Measurements from ENCODE around the gene NT5DC3. TPM values are rescaled to one million over a fixed set of nuclear protein-coding genes. Genes with fewer than 3 reads are reported as not detected.
A peak's percentile ranks its signal among the peaks of the same experiment; 100 is the strongest.

NT5DC3 gene
- total RNA-seq, 1 donor from 2014 or later: 6.6 TPM

GRCh38 chr12:103834942-103835341, 6.1 kb downstream of the NT5DC3 start:
- H3K4me3 ChIP-seq: peak overlapping the region in 1 of 2 donors; percentile 27
- peak overlapping the region; percentile 70 to 71 for H3K27ac ChIP-seq

DNA sequence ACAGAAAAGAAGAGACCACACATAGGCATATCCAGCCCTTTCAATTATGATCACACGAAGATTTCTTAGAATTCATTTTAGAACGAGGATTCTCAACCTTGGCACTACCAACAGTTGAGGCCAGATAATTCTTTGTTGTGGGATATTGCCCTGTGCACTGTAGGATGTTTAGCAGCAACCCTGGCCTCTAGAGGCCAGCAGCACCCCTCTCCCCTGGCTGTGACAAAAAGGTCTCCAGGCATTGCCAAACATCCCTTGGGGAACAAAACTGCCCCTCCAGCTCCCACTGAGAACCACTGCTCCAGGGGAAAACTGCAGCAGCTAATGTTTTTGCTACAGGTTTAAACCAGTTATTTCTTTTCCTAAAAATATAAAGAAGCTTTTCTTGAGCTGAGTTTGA, 7.1 kb downstream of the NT5DC3 start:
- Histone ChIP-seq H3K27ac (peak overlapping the region; percentile 70 to 71), H3K4me3 (peak overlapping the region in 1 of 2 donors; percentile 17), H3K9me3 (no peaks in the 10 kb centered on the region), H3K36me3 (no peaks in the 10 kb centered on the region), H3K4me1 (peaks cover 0 to 34% of the 10 kb centered on the region in 2 donors), H3K27me3 (no peaks in the 10 kb centered on the region)
- TF ChIP-seq CTCF (IDR thresholded peaks at IDR 0.05): no peak
- DNase-seq (ENCODE audit: low spot score in 2 of 2): no peak
- intact Hi-C loops (cut with DNase I): no loop called here

More at GRCh38 chr12:103834942-103835341, 6.1 kb downstream of the NT5DC3 start:
- no peak for DNase-seq (ENCODE audit: low spot score in 2 of 2)
- Histone ChIP-seq H3K27me3 (no peaks in the 10 kb centered on the region), H3K9me3 (no peaks in the 10 kb centered on the region), H3K4me1 (peaks cover 0 to 28% of the 10 kb centered on the region in 2 donors), H3K36me3 (no peaks in the 10 kb centered on the region)
- intact Hi-C loops (cut with DNase I): loop anchor here (5.0 kb wide), 1 partner anchor 63 kb away; no protein-coding TSS in a partner anchor
- TF ChIP-seq CTCF (IDR thresholded peaks at IDR 0.05): no peak

DNA sequence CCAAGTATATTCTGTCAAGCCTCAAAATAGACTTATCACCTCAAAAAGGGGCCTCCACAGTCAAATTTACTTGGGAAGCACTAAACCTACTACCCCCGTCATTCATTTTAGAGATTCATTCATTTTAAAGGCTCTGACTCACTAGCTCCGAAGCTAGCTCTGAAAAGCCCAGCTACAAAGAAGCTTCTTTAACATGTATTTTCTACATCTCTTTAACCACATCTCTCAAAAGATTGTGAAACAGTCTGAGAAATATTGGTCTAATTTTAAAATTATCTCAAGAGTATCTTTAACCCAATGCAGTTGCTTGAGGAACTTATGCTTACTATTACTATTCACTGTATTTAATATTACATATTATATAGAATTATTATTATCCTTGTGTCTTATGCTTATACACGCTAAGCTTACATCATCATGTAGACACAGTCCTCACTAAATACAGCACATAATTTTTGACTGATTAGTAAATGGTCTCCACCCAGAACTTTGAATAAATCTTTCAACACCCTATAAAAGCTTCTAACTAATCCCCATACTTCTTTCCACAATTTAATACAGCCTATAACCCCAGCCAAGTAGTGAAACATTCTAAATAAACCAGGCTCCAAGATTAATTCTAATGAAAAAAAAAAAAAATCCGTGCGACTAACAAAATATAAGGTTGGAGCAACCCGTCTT, 7.8 kb downstream of the NT5DC3 start:
- Histone ChIP-seq H3K9me3 (no peaks in the 10 kb centered on the region), H3K27me3 (no peaks in the 10 kb centered on the region), H3K27ac (peak overlapping the region; percentile 70 to 71), H3K4me3 (peak overlapping the region in 1 of 2 donors; percentile 17), H3K4me1 (peaks cover 0 to 37% of the 10 kb centered on the region in 2 donors), H3K36me3 (no peaks in the 10 kb centered on the region)
- no peak for TF ChIP-seq CTCF (IDR thresholded peaks at IDR 0.05)
- DNase-seq (ENCODE audit: low spot score in 2 of 2): no peak
- intact Hi-C loops (cut with DNase I): no loop called here

- TF ChIP-seq CTCF (IDR thresholded peaks at IDR 0.05): no peak
- Histone ChIP-seq H3K9me3 (no peaks in the 10 kb centered on the region), H3K4me3 (no peak overlapping the region), H3K4me1 (peaks cover 0 to 37% of the 10 kb centered on the region in 2 donors), H3K27me3 (no peaks in the 10 kb centered on the region), H3K36me3 (no peaks in the 10 kb centered on the region), H3K27ac (peak overlapping the region; percentile 70 to 71)
- DNase-seq (ENCODE audit: low spot score in 2 of 2): no peak
- intact Hi-C loops (cut with DNase I): no loop called here
These were observed 8.7 kb downstream of the NT5DC3 start for GRCh38 chr12:103832048-103832997.

DNA sequence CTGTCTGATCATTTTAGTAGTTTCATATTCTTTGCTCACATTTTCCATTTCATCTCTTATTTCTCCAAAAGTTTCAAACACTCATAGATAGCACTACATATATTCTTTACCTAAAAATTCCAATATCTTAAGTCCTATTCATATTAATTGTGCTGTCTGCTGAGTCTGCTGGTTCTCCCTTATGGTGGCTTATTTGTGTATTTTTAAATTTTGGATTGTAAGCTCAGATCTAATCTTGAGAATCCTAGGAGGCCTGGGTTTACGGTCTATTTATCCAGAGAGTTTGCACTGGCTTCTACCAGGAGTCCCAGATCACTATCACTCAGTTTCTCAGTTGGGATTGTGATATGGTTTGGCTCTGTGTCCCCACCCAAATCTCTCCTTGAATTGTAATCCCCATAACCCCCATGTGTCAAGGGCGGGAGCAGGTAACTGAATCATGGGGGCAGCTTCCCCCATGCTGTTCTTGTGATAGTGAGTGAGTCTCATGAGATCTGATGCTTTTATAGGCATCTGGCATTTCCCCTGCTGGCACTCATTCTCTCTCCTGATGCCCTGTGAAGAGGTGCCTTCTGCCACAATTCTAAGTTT, 10.2 kb downstream of the NT5DC3 start:
- H3K36me3 ChIP-seq: no peaks in the 10 kb centered on the region
- intact Hi-C loops (cut with DNase I): no loop called here
- no peak for DNase-seq (ENCODE audit: low spot score in 2 of 2)
- no peaks in the 10 kb centered on the region for H3K9me3 ChIP-seq
- H3K4me3 ChIP-seq: no peak overlapping the region
- TF ChIP-seq CTCF (IDR thresholded peaks at IDR 0.05): no peak
- peak overlapping the region in 1 of 2 donors; percentile 71 for H3K27ac ChIP-seq
- H3K4me1 ChIP-seq: peaks cover 0 to 37% of the 10 kb centered on the region in 2 donors
- H3K27me3 ChIP-seq: no peaks in the 10 kb centered on the region

All from ascending aorta (tissue), 2 donors.